Measurements from ENCODE around the gene MEX3A.
"Not testable (repeated sequence)": the region's sequence is repeated elsewhere in the genome, so short reads cannot be mapped to it uniquely, and the experiment has no call there.

The MEX3A gene

GRCh38 chr1:156124557-156125483, 42.6 kb upstream of the MEX3A start:
- Histone ChIP-seq H3K9ac (ENCODE audit: low read depth, low read length) (no peak overlapping the region; the same call in 1 of the 2 replicates), H3K36me3 (ENCODE audit: insufficient read depth, low read length) (no peaks in the 10 kb centered on the region), H3K4me1 (ENCODE audit: insufficient read depth, low read length) (peaks cover 69% of the 10 kb centered on the region), H3K9me3 (ENCODE audit: insufficient read depth, low read depth, low read length) (no peaks in the 10 kb centered on the region), H3K27me3 (ENCODE audit: insufficient read depth, low read length) (no peaks in the 10 kb centered on the region), H3K27ac (ENCODE audit: low read depth, low read length) (peak overlapping the region; percentile 19; the same call in 1 of the 2 replicates), H3K4me3 (ENCODE audit: low read length) (no peak overlapping the region)
- 88% methylated on average over 17 of the region's 17 CpGs for WGBS

- peak overlapping the region; percentile 61 for H3K9ac ChIP-seq (ENCODE audit: low read depth, low read length)
- no peaks in the 10 kb centered on the region for H3K27me3 ChIP-seq (ENCODE audit: insufficient read depth, low read length)
- H3K4me3 ChIP-seq (ENCODE audit: low read length) = peak overlapping the region; percentile 17; the same call in 1 of the 2 replicates
- H3K4me1 ChIP-seq (ENCODE audit: insufficient read depth, low read length) = peaks cover 59% of the 10 kb centered on the region
- 21% methylated on average over 14 of the region's 14 CpGs for WGBS
- H3K36me3 ChIP-seq (ENCODE audit: insufficient read depth, low read length) = no peaks in the 10 kb centered on the region
- H3K9me3 ChIP-seq (ENCODE audit: insufficient read depth, low read depth, low read length) = no peaks in the 10 kb centered on the region
- peak overlapping the region; percentile 88 for H3K27ac ChIP-seq (ENCODE audit: low read depth, low read length)
Measured at GRCh38 chr1:156123356-156124196, 41.3 kb upstream of the MEX3A start.

DNA sequence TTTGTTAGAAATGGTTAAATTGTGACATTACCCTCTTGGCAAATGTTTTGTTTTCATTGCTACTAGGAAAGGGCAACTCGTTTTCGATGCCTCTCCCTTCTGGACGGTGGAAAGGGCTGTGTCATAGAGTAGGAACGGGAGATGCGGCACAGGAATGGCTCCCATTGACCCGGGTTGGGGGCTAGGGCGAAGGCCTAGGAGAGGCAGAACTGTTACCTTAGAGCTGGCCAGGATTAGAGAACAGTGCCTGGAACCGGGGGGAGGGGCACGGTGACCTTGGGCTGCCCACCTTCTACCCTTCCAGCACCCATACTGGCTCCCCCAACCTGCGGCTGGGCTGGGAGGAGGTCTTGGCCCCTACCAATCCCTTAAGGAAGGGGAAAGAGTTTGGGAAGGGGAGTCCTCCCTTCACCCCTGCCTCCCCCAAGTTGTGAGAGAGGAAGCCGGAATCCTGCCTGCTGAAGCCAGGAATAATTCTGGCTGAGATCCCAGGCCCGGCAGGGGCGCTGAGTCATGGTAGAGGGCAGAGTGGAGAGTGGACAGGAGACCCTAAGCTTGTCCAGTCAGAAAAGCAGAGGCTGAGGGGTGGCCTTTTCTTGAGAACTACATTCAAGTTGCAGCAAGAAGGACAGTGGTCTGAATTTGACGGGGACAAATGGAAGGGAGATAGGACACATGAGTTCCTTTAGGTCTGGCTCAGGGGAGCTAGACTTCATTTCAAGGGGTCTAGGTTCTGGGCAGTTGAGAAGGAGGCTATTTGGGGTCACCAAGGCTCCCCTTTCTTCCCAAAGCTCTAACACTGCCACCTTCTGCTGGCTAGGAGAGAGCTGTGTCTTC, 40.5 kb upstream of the MEX3A start:
- H3K27me3 ChIP-seq (ENCODE audit: insufficient read depth, low read length) = no peaks in the 10 kb centered on the region
- H3K4me1 ChIP-seq (ENCODE audit: insufficient read depth, low read length) = peaks cover 58% of the 10 kb centered on the region
- 56% methylated on average over 11 of the region's 14 CpGs for WGBS
- no peaks in the 10 kb centered on the region for H3K36me3 ChIP-seq (ENCODE audit: insufficient read depth, low read length)
- H3K9me3 ChIP-seq (ENCODE audit: insufficient read depth, low read depth, low read length) = no peaks in the 10 kb centered on the region
- H3K9ac ChIP-seq (ENCODE audit: low read depth, low read length) = peak overlapping the region; percentile 61
- H3K27ac ChIP-seq (ENCODE audit: low read depth, low read length) = peak overlapping the region; percentile 88
- 0 out of 2 replicates have a peak overlapping the region, but pooled peaks have one; percentile 17 for H3K4me3 ChIP-seq (ENCODE audit: low read length)

DNA sequence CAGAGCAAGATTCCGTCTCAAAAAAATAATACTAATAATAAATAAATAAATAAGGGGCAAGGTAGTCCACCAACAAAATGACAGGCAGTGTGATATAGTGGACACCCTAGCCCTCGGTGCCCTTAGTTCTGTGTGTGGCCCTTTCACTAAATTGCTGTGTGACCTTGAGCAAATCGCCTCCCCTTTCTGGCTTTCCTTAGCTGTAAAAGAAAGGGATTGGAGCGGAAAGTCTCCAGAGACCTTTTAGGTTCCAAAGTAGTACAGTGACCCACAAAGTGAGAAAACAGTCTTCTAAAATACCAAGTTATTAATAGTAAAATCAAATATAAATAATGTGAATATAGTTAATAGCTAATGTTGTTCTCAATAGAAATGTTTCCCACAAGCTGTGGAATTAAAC, 39.8 kb upstream of the MEX3A start:
- Histone ChIP-seq H3K36me3 (ENCODE audit: insufficient read depth, low read length) (no peaks in the 10 kb centered on the region), H3K9me3 (ENCODE audit: insufficient read depth, low read depth, low read length) (no peaks in the 10 kb centered on the region), H3K27ac (ENCODE audit: low read depth, low read length) (peak overlapping the region; percentile 88; the same call in 1 of the 2 replicates), H3K4me3 (ENCODE audit: low read length) (no peak overlapping the region), H3K27me3 (ENCODE audit: insufficient read depth, low read length) (no peaks in the 10 kb centered on the region), H3K4me1 (ENCODE audit: insufficient read depth, low read length) (peaks cover 57% of the 10 kb centered on the region), H3K9ac (ENCODE audit: low read depth, low read length) (no peak overlapping the region)
- WGBS = 91% methylated on average over 2 of the region's 4 CpGs

- H3K27me3 ChIP-seq (ENCODE audit: insufficient read depth, low read length) = no peaks in the 10 kb centered on the region
- H3K9ac ChIP-seq (ENCODE audit: low read depth, low read length) = no peak overlapping the region
- no peaks in the 10 kb centered on the region for H3K9me3 ChIP-seq (ENCODE audit: insufficient read depth, low read depth, low read length)
- no peak overlapping the region for H3K4me3 ChIP-seq (ENCODE audit: low read length)
- no peaks in the 10 kb centered on the region for H3K36me3 ChIP-seq (ENCODE audit: insufficient read depth, low read length)
- H3K27ac ChIP-seq (ENCODE audit: low read depth, low read length) = no peak overlapping the region
- peaks cover 50% of the 10 kb centered on the region for H3K4me1 ChIP-seq (ENCODE audit: insufficient read depth, low read length)
- WGBS = 76% methylated on average over 4 of the region's 4 CpGs
Measured at GRCh38 chr1:156121457-156121856, 39.2 kb upstream of the MEX3A start.

DNA sequence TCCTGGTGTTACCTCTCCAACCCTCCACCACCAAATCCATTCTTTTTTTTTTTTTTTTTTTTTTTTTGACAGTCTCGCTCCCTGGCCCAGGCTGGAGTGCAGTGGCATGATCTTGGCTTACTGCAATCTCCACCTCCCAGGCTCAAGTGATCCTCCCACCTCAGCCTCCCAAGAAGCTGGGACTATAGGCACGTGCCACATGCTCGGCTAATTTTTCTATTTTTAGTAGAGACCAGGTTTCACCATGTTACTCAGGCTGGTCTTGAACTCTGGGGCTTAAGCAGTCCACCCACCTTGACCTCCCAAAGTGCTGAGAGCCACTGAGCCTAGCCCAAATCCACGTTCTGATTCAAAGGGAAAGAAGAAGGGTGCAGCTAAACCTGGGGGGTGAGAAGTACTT, 38.7 kb upstream of the MEX3A start:
- not testable (repeated sequence) for H3K27me3 ChIP-seq (ENCODE audit: insufficient read depth, low read length); H3K9me3 ChIP-seq (ENCODE audit: insufficient read depth, low read depth, low read length); H3K36me3 ChIP-seq (ENCODE audit: insufficient read depth, low read length); H3K9ac ChIP-seq (ENCODE audit: low read depth, low read length); H3K4me3 ChIP-seq (ENCODE audit: low read length); H3K27ac ChIP-seq (ENCODE audit: low read depth, low read length)
- peaks cover 46% of the 10 kb centered on the region for H3K4me1 ChIP-seq (ENCODE audit: insufficient read depth, low read length)
- 77% methylated on average over 4 of the region's 4 CpGs for WGBS

GRCh38 chr1:156120318-156120717, 38.1 kb upstream of the MEX3A start:
- H3K4me3 ChIP-seq (ENCODE audit: low read length) = no peak overlapping the region
- no peak overlapping the region for H3K9ac ChIP-seq (ENCODE audit: low read depth, low read length)
- no peak overlapping the region for H3K27ac ChIP-seq (ENCODE audit: low read depth, low read length)
- H3K4me1 ChIP-seq (ENCODE audit: insufficient read depth, low read length) = peaks cover 45% of the 10 kb centered on the region
- no peaks in the 10 kb centered on the region for H3K27me3 ChIP-seq (ENCODE audit: insufficient read depth, low read length)
- H3K9me3 ChIP-seq (ENCODE audit: insufficient read depth, low read depth, low read length) = no peaks in the 10 kb centered on the region
- no peaks in the 10 kb centered on the region for H3K36me3 ChIP-seq (ENCODE audit: insufficient read depth, low read length)
- 88% methylated on average over 3 of the region's 3 CpGs for WGBS

DNA sequence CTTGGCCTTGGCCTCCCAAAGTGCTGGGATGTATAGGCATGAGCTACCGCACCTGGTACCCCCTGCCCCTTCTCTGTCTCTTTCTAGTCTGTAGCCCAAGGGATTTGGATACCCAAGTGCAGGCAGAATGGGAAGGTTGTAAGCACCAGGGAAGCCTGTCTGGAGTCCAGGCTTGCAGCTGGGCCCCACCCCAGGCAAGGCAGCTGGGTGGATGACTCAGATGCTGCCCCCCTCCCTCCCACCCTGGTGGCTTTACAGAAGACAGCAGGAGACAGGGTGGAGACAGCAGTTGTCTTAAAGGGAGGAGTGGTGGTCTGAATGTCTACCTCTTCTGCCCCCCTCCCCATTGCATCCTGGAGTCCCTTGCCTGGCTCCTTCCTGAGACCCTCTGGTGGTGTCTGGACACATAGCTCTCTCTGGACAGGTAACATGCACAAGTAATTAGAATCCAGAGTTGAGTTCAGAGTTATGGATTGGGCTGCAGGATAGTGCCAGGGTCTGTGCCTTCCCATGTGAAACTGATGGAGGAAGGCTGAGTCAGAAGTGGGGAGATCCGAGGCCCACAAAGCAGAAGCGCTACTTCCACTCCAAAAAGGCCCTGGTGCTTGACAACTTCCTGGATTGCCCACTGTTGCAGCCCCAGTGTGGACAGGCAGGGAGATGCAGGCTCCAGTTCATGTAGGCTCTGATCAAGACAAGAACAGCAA, 37.4 kb upstream of the MEX3A start:
- no peaks in the 10 kb centered on the region for H3K9me3 ChIP-seq (ENCODE audit: insufficient read depth, low read depth, low read length)
- H3K4me3 ChIP-seq (ENCODE audit: low read length) = no peak overlapping the region
- no peaks in the 10 kb centered on the region for H3K27me3 ChIP-seq (ENCODE audit: insufficient read depth, low read length)
- H3K36me3 ChIP-seq (ENCODE audit: insufficient read depth, low read length) = no peaks in the 10 kb centered on the region
- 90% methylated on average over 3 of the region's 3 CpGs for WGBS
- no peak overlapping the region for H3K9ac ChIP-seq (ENCODE audit: low read depth, low read length)
- H3K4me1 ChIP-seq (ENCODE audit: insufficient read depth, low read length) = peaks cover 41% of the 10 kb centered on the region
- no peak overlapping the region for H3K27ac ChIP-seq (ENCODE audit: low read depth, low read length)

DNA sequence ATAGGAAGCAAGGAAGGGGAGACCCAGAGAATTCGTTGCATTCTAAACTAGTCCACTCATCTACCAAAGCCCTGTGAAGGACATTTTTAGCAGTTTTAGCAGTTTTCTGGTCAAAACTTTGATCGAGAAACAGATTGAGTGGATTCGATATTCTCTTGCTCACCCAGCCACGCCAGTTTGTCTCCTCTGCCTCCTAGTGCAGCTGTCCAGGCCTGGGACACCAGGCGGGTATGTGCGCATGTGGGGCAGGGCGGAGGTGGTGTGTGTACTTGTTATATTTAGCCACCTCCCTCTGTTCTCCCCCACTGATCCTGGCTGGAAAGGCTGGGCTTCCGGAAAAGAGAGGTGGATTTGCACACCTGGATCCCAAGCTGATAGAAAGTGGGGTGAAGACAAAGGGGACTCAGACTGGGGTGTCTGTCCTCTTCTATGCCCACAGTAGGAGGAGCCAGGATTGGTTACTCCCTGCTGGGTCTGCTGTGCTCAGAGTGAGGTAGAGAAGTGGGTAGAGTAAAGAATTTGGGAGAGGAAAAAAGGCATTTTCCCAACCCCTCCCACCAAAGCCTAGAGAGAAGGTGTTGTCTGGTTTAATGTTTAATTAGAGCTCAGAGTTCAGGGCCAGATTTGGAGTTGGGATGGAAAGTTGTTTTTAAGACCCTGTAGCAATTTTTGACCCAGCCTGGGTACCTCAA, 36.1 kb upstream of the MEX3A start:
- 87% methylated on average over 5 of the region's 8 CpGs for WGBS
- no peaks in the 10 kb centered on the region for H3K27me3 ChIP-seq (ENCODE audit: insufficient read depth, low read length)
- no peak overlapping the region for H3K9ac ChIP-seq (ENCODE audit: low read depth, low read length)
- no peak overlapping the region for H3K27ac ChIP-seq (ENCODE audit: low read depth, low read length)
- no peak overlapping the region for H3K4me3 ChIP-seq (ENCODE audit: low read length)
- H3K4me1 ChIP-seq (ENCODE audit: insufficient read depth, low read length) = peaks cover 42% of the 10 kb centered on the region
- H3K36me3 ChIP-seq (ENCODE audit: insufficient read depth, low read length) = no peaks in the 10 kb centered on the region
- H3K9me3 ChIP-seq (ENCODE audit: insufficient read depth, low read depth, low read length) = no peaks in the 10 kb centered on the region

Data from HUES64 (cell line).